Activated T-helper 1 cell treated with anti-CD3 and anti-CD28 coated beads, Interleukin-12 subunit alpha, Interleukin-12 subunit beta, Interleukin-2, Interleukin-4 antibody, amounts not matched to agents 30 ng/mL and 10 ng/mL and 1 ng/mL, durations not matched to agents 14 hours and 24 hours and 36 hours (primary cell): ENCODE measurements around the gene WDR4. TPM values are rescaled to one million over a fixed set of nuclear protein-coding genes. Genes with fewer than 3 reads are reported as not detected.
"Not testable (repeated sequence)": the region's sequence is repeated elsewhere in the genome, so short reads cannot be mapped to it uniquely, and the experiment has no call there.

ENCODE experiments used
- DNase-seq: peaks from one replicate; pipeline ENCODE4 v3.0.0; 2021; ENCODE audit warnings: low spot score
- H3K27ac Mint-ChIP-seq: one replicate; pipeline ENCODE4 v1.8.0; 2021; ENCODE audit warnings: mild to moderate bottlenecking, mixed read lengths
- H3K27me3 Mint-ChIP-seq: one replicate; pipeline ENCODE4 v1.8.0; 2022; ENCODE audit warnings: mild to moderate bottlenecking, moderate library complexity, mixed read lengths; ENCODE audit not compliant: insufficient read depth
- H3K36me3 Mint-ChIP-seq: one replicate; pipeline ENCODE4 v1.8.0; 2021; ENCODE audit warnings: low read depth, mixed read lengths
- H3K4me1 Mint-ChIP-seq: one replicate; pipeline ENCODE4 v1.8.0; 2021; ENCODE audit warnings: low read depth, mixed read lengths
- H3K4me3 Mint-ChIP-seq: one replicate; pipeline ENCODE4 v1.8.0; 2021; ENCODE audit warnings: mild to moderate bottlenecking, moderate library complexity, mixed read lengths
- H3K9me3 Mint-ChIP-seq: one replicate; pipeline ENCODE4 v1.8.0; 2021; ENCODE audit warnings: mixed read lengths
- intact Hi-C: fragments of 100-400 bp; cut with micrococcal nuclease; formaldehyde crosslinking; loops from one replicate; pipeline ENCODE4 v1.15.1; 2024
- total RNA-seq: library from RNA; stranded (reverse); gene quantifications from 2 replicates; pipeline ENCODE4 v1.2.3, GENCODE V29; 2022

WDR4 gene
- total RNA-seq, 1 donor from 2014 or later: 73.2 TPM

DNA sequence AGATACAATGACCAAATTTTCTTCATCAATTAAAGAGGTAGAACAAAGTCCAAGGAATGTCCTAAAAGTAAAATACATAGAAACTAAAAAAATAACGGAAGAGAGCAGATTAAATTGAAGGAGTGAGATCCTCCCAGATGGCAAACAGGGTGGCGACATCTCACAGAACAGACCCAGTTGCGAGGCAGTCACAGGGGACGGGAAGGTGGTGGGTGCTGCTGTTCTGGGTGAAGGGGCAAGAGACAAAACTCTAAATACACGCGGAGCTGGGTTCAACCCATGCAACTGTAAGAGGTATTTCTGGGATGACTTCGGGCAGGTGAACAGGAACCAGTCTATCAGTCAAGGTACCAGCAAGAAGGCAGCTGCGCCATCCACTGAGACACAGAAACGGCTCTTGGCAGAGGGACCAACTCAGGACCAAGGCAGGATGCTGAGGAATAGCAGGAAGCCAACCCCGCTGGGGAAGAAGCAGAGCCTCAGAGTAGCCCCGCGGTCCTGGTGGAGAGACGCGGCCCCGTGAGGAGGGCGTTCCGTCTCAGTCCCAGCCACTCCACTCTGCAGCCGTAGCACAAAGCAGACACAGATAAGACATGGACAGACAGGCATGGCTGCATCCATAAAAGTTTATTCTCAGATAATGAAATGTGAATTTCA, 32.2 kb downstream of the WDR4 start:
- Mint-ChIP-seq H3K4me1 (no peaks in the 10 kb centered on the region), H3K27ac (no peak overlapping the region), H3K27me3 (no peaks in the 10 kb centered on the region), H3K9me3 (no peaks in the 10 kb centered on the region), H3K36me3 (peaks cover 45% of the 10 kb centered on the region), H3K4me3 (no peak overlapping the region)
- no peak for DNase-seq
- intact Hi-C loops: no loop called here

- Mint-ChIP-seq H3K4me3 (no peak overlapping the region), H3K4me1 (no peaks in the 10 kb centered on the region), H3K27me3 (no peaks in the 10 kb centered on the region), H3K9me3 (no peaks in the 10 kb centered on the region), H3K36me3 (peaks cover 43% of the 10 kb centered on the region), H3K27ac (no peak overlapping the region)
- DNase-seq: no peak
- intact Hi-C loops: no loop called here
These were observed 33.1 kb downstream of the WDR4 start for GRCh38 chr21:42846221-42846620.

- no peak for DNase-seq
- Mint-ChIP-seq H3K36me3 (peaks cover 43% of the 10 kb centered on the region), H3K27ac (no peak overlapping the region), H3K4me3 (no peak overlapping the region), H3K9me3 (no peaks in the 10 kb centered on the region), H3K4me1 (no peaks in the 10 kb centered on the region), H3K27me3 (no peaks in the 10 kb centered on the region)
- intact Hi-C loops: no loop called here
These were observed 33.9 kb downstream of the WDR4 start for GRCh38 chr21:42845296-42845965.

DNA sequence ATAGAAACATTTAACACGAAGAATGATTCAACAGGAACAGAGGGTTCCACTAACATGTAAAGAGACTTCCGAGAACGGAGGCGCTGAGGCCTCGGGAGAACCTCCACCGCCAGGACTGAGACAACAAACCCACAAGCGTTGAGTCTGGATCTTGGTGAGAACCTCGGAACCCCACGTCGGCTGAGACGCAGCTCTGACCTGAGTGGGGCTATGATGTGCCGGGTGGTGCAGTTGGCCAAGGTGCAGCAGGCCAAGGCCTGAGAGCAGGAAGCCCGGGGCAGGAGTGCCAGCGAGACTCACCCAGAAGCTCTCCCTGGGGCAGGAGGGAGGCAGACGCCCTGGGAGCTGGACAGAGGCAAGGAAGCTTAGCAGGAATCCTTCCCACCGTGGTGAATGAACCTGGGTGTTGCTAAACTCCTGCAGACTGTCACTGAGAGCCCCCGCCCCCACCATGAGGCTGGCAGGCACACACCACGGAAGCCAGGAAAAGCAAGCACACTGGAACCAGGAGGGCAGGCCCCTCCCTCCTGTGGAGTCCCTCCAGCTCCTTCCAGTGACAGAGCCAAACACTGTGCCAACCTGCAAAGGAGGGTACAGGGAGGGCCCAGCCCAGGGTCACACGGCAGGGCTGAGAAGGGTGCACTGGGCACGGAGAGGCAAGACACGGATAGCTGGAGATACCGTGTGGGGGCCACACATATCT, 34.8 kb downstream of the WDR4 start:
- H3K4me1 Mint-ChIP-seq: no peaks in the 10 kb centered on the region
- no peaks in the 10 kb centered on the region for H3K27me3 Mint-ChIP-seq
- no peak overlapping the region for H3K4me3 Mint-ChIP-seq
- H3K27ac Mint-ChIP-seq: no peak overlapping the region
- no peaks in the 10 kb centered on the region for H3K9me3 Mint-ChIP-seq
- no peak for DNase-seq
- H3K36me3 Mint-ChIP-seq: peaks cover 38% of the 10 kb centered on the region
- intact Hi-C loops: no loop called here

- H3K36me3 Mint-ChIP-seq: peaks cover 30% of the 10 kb centered on the region
These were observed 36.3 kb downstream of the WDR4 start for GRCh38 chr21:42843056-42843455.

GRCh38 chr21:42841916-42842655, 37.3 kb downstream of the WDR4 start:
- H3K27me3 Mint-ChIP-seq, H3K4me3 Mint-ChIP-seq, H3K4me1 Mint-ChIP-seq, DNase-seq, H3K9me3 Mint-ChIP-seq, H3K27ac Mint-ChIP-seq, intact Hi-C loops: not testable (repeated sequence)
- H3K36me3 Mint-ChIP-seq: peaks cover 25% of the 10 kb centered on the region

More at GRCh38 chr21:42843056-42843455, 36.3 kb downstream of the WDR4 start:
- no peaks in the 10 kb centered on the region for H3K27me3 Mint-ChIP-seq
- no peaks in the 10 kb centered on the region for H3K9me3 Mint-ChIP-seq
- H3K4me3 Mint-ChIP-seq: no peak overlapping the region
- no peaks in the 10 kb centered on the region for H3K4me1 Mint-ChIP-seq
- no peak for DNase-seq
- intact Hi-C loops: no loop called here
- H3K27ac Mint-ChIP-seq: no peak overlapping the region

GRCh38 chr21:42841156-42841915, 38.0 kb downstream of the WDR4 start:
- H3K36me3 Mint-ChIP-seq: peaks cover 25% of the 10 kb centered on the region
- no peaks in the 10 kb centered on the region for H3K27me3 Mint-ChIP-seq
- intact Hi-C loops: no loop called here
- no peak overlapping the region for H3K27ac Mint-ChIP-seq
- no peak for DNase-seq
- no peaks in the 10 kb centered on the region for H3K9me3 Mint-ChIP-seq
- no peak overlapping the region for H3K4me3 Mint-ChIP-seq
- H3K4me1 Mint-ChIP-seq: no peaks in the 10 kb centered on the region

- intact Hi-C loops: no loop called here
- no peaks in the 10 kb centered on the region for H3K27me3 Mint-ChIP-seq
- DNase-seq: no peak
These were observed 38.8 kb downstream of the WDR4 start for GRCh38 chr21:42840411-42841155.

DNA sequence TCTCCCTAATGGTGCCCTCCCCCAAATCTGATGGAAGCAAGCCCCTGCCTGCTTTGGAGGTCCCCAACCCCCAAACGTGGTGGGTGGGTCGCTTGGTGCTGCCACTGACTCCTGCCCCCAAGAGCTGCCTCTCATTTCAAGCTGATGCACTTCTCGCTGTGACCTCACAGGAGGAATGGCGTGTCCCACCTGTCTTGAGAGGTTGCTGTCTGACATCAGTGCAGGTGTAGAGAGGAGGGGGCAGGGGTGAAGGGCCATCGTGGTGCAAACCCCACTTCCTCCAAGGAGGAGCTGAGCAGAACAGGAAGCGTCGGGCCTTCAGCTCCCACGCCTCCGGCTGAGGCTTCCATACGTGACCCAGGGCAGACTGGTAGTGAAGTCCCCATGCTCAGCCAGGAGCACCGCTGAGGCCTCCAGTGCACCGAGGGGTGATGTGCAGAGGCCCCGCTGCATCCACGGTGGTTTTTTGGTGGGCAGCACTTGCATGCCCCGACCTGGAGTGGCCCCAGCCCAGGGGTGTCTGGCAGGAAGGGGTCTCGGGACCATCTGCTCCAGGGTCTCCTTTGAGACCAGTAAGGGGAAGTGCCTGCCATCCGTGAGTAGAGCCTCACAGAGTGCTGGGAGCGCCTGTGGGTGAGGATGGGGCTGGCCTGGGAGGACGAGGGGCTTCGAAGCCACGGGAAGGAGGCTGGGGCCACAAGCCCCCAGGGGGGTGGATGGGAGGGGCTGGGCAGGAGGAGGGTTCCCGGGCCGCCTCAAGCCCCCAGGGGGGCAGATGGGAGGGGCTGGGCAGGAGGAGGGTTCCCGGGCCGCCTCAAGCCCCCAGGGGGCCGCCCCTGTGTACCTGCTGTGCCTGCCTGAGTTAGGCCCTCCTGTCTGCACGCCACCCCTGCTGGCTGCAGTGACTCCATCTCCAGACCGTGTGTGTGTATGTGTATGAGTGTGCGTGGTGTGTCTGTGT, 39.8 kb downstream of the WDR4 start:
- DNase-seq: no peak
- Mint-ChIP-seq H3K27ac (no peak overlapping the region), H3K36me3 (peaks cover 19% of the 10 kb centered on the region), H3K9me3 (no peaks in the 10 kb centered on the region), H3K27me3 (no peaks in the 10 kb centered on the region), H3K4me3 (no peak overlapping the region), H3K4me1 (no peaks in the 10 kb centered on the region)
- intact Hi-C loops: no loop called here

More at GRCh38 chr21:42840411-42841155, 38.8 kb downstream of the WDR4 start:
- Mint-ChIP-seq H3K9me3 (no peaks in the 10 kb centered on the region), H3K36me3 (peaks cover 24% of the 10 kb centered on the region), H3K4me1 (no peaks in the 10 kb centered on the region), H3K4me3 (no peak overlapping the region), H3K27ac (no peak overlapping the region)

- H3K4me1 Mint-ChIP-seq, H3K9me3 Mint-ChIP-seq, H3K4me3 Mint-ChIP-seq, H3K27ac Mint-ChIP-seq, DNase-seq, H3K27me3 Mint-ChIP-seq, intact Hi-C loops: not testable (repeated sequence)
- peaks cover 17% of the 10 kb centered on the region for H3K36me3 Mint-ChIP-seq
These were observed 41.1 kb downstream of the WDR4 start for GRCh38 chr21:42838212-42838690.
